WERI-Rb-1 (cell line): ENCODE data around the gene ISL2.

Experiments
- DNase-seq: peaks from one replicate; pipeline ENCODE4 v3.0.0-alpha.2; 2020
- H3K27ac ChIP-seq: fragments of 250-450 bp; sonication (Bioruptor Pico); 2 replicates; pipeline ENCODE4 v1.5.1; 2020; ENCODE audit warnings: mild to moderate bottlenecking, moderate library complexity
- H3K27me3 ChIP-seq: fragments of 250-450 bp; sonication (Bioruptor Pico); 2 replicates; pipeline ENCODE4 v1.5.1; 2021; ENCODE audit warnings: mild to moderate bottlenecking, low read depth, moderate library complexity; ENCODE audit not compliant: insufficient read depth, severe bottlenecking
- H3K36me3 ChIP-seq: fragments of 250-450 bp; sonication (Bioruptor Pico); 2 replicates; pipeline ENCODE4 v1.5.1; 2020; ENCODE audit warnings: mild to moderate bottlenecking, moderate library complexity
- H3K4me3 ChIP-seq: 2 replicates; pipeline ENCODE4 v1.5.1; 2011; ENCODE audit warnings: low read depth, mild to moderate bottlenecking, control low read depth, low read length
- H3K9me3 ChIP-seq: fragments of 250-450 bp; sonication (Bioruptor Pico); 2 replicates; pipeline ENCODE4 v1.5.1; 2021; ENCODE audit warnings: mild to moderate bottlenecking, moderate library complexity; ENCODE audit not compliant: severe bottlenecking
- CTCF ChIP-seq: IDR thresholded peaks from 2 replicates; pipeline ENCODE4 v1.5.1; 2011; ENCODE audit warnings: low read depth, mild to moderate bottlenecking, control low read depth, inconsistent platforms, low read length

ISL2 gene

DNA sequence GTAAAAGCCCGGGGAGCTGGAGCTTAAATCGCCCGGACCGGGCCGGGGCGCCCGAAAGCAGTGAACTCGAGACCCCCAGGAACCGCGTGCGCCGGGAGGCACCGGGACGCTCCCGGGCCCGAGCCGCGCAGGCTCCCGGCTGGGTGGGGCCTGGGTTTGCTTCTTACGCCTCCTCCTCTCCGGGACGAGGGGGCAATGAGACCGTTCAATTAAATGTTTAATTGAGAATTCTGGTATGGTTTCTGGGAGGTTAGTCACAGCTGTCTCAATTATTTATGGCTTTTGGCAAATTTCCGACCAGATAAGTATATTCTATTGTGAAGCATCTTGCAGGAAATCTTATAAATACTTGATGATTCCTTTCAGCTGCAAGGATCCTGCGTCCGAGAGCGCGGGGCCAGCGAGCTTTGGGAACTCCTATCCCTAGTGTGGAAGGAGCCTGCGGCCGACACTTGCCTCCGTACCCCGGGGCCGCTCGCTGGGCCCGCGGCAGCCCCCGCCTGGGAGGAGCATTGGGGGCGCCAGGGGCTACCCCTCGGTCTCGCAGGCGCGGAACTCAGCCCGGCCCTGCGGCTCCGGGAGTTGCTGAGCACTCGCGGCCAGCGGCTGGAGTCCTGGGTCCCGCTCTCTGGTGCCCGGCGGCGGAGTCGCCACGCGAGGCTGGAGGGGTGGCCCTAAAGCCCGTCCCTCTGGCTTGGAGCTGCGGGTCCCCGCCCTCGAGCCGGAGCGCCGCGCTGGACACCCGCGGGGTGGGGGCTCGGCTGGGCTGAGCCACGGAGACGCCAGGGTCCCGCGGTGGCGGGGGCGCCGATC lies 10.3 kb downstream of the ISL2 start:
- Histone ChIP-seq H3K27ac (peak overlapping the region; percentile 97), H3K36me3 (peaks cover 53% of the 10 kb centered on the region), H3K9me3 (no peaks in the 10 kb centered on the region), H3K4me3 (peak overlapping the region; percentile 76), H3K27me3 (no peaks in the 10 kb centered on the region)
- peak; percentile 53 for DNase-seq
- TF ChIP-seq CTCF: no peak

- Histone ChIP-seq H3K9me3 (no peaks in the 10 kb centered on the region), H3K27me3 (no peaks in the 10 kb centered on the region), H3K27ac (peak overlapping the region; percentile 97), H3K4me3 (peak overlapping the region; percentile 76), H3K36me3 (peaks cover 46% of the 10 kb centered on the region)
- no peak for TF ChIP-seq CTCF
- peak; percentile 55 for DNase-seq
These were observed 11.0 kb downstream of the ISL2 start for GRCh38 chr15:76347482-76348055.

GRCh38 chr15:76349301-76350070 lies 12.9 kb downstream of the ISL2 start:
- Histone ChIP-seq H3K4me3 (no peak overlapping the region), H3K9me3 (no peaks in the 10 kb centered on the region), H3K36me3 (peaks cover 29% of the 10 kb centered on the region), H3K27me3 (no peaks in the 10 kb centered on the region), H3K27ac (peak overlapping the region; percentile 26; the same call in 1 of the 2 replicates)
- no peak for TF ChIP-seq CTCF
- no peak for DNase-seq

- no peak for DNase-seq
- peaks cover 4% of the 10 kb centered on the region for H3K36me3 ChIP-seq
- H3K9me3 ChIP-seq: no peaks in the 10 kb centered on the region
- no peak overlapping the region for H3K27ac ChIP-seq
- no peak overlapping the region for H3K4me3 ChIP-seq
- TF ChIP-seq CTCF: no peak
- H3K27me3 ChIP-seq: no peaks in the 10 kb centered on the region
These were observed 16.5 kb downstream of the ISL2 start for GRCh38 chr15:76353023-76353577.

- Histone ChIP-seq H3K27ac (no peak overlapping the region), H3K36me3 (no peaks in the 10 kb centered on the region; the same call in 1 of the 2 replicates), H3K4me3 (no peak overlapping the region), H3K27me3 (no peaks in the 10 kb centered on the region), H3K9me3 (no peaks in the 10 kb centered on the region)
- DNase-seq: no peak
- TF ChIP-seq CTCF: no peak
These were observed 17.3 kb downstream of the ISL2 start for GRCh38 chr15:76353903-76354302.
